HG03354 (cell line): Measurements from ENCODE around the gene AGXT.

Experiments
- ATAC-seq: cut with Tn5 transposase; IDR thresholded peaks from one replicate; pipeline ENCODE4 v1.9.1; 2021; ENCODE audit warnings: mild to moderate bottlenecking; ENCODE audit not compliant: unreplicated experiment, poor library complexity, severe bottlenecking

The AGXT gene

DNA sequence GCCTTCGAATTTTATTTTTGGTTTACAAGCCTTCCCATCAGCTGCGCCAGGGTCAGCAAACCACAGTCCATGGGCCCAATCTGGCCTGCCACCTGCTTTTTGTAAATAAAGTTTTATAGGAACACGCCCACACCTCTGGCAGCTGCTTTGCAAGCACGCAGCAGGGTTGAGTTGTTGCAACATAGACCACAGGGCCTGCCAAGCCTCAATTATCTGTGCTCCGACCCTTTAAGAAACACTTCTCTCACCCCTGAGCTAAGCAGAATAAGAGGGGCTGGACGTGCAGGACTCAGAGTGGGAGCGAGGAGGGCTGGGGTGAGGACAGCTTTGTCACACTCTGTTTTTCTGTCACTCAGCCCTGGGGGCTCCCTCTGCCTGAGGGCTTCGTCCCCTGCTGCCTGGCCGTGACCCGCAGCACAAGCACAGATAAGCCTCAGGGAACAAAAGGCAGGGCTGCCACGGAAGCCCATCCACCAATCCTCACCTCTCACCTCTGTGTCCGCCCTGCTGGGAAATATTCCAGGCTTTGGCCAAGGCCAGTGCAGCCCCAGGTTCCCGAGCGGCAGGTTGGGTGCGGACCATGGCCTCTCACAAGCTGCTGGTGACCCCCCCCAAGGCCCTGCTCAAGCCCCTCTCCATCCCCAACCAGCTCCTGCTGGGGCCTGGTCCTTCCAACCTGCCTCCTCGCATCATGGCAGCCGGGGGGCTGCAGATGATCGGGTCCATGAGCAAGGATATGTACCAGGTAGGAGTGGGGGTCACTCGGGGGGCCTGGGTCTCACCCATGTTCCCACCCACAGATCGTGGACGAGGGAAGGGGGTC is at the start of gene AGXT:
TSS of gene AGXT (plus strand) at position 539 of the 823 bp plus-strand sequence. CDS start at position 581, 42 bp downstream.
- no peak for ATAC-seq

DNA sequence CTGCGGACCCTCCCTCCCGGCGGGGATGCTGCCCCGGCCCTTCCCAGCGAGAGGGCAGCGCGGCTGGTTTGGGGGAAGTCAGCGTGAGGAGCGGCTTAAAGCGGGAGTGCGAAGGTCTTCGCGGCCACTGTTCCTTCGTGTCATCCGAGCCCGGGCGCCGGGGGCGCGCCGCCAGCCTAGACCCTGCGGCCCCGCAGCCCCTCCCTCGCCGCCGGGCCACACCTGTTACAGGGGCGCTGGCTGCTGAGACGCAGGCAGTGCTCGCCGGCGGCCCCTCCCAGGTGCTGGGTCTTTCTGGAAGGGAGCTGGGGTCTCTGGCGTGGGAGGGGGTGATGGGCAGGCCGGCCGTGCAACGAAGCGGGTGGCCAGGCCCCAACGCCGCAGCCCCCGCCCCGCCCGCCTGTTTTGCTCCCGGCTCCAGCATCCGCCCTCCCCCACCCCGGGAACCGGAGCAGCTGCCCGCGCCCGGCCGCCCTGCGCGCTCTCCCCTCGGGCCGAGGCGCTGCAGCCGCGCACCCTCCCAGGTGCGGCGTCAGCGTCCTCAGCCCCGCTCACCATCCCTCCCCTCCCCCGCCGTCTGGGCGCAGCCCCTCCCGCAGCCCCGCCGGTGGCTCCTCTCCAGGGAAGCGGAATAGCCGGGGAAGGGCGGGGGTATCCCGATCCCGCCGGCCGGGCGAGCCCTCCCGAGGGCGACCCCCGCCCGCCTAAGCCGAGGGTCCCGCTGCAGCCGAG is 49.3 kb upstream of the AGXT start:
- no peak for ATAC-seq

DNA sequence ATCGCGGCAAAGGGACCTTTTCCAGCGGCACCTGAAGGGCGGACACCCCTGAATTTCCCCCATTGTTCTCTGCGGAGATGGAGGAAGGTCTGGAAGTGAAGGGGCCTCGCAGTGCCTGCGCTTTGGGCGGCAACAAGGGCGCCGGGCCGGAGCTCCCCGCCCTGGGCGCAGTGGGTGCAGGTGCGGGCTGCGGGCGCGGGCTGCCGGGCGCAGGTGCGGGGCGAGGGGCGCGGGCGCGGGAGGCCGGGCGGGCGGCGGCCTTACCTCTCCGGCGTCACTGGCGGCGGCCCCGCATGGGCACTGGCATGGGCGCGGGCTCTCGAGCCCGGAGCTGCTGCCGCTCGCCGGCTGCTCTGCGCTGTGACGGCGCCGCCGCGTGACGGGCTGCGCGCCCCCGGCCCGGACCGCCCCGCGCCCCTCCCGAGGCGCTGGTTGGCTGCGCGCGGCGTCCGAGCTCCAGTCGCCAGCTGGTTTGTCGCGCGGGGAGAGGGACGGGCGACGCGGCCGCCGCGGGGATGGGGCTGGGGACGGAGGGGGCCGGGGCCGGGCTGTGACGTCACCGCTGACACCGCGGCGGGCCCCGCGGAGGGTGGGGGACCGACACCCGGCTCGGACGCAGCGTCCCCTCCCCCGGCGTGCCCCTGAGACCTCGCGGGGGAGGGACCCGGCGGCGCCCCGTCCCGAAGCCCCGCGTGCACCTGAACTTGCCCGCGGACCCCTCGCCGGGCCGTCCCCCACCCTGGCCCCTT is 48.6 kb upstream of the AGXT start, which contains the start of gene KIF1A:
TSS of gene KIF1A (minus strand) at position 362 of the 749 bp plus-strand sequence. CDS start 22,467 bp downstream, outside the sequence.
- no peak for ATAC-seq

DNA sequence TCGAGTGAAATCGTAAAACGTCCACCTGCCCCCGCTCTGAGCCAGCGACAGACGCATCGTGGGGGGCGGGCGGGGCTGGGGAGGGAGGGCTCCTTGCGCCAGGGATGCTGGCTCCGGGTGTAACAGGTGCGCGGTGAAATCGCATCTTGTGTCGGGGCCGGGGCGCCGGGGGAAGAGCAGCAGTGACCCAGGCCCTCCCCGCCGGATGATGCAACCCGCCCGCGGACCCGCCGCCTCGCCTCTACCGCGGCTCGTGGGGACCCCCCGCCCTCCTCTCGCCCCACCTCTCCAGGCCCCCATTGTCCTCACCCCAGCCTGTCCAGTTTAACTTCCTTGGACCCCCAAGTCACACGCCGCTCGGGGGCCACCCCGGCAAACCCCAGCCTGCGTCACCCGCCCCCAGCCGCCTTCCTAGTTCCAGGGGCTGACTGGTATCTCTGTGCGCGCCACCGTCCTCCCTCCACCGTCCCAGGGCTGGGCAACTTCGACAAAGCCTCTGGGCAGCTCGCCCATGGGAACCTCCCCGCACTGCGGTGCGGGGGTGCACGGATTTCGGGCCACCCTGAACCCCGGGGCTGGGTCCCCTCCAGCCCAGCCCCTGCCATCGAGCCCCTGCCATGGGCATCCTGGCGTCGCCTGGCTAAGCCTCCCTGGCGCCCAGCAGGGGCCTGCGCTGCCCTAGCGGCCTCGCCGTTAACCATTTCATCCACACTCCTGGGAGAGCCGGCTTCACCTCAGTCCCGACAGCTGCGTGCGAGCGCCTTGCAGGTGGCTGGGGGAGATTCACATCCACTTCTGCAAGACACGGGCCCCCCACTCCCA is 47.8 kb upstream of the AGXT start:
- no peak for ATAC-seq

DNA sequence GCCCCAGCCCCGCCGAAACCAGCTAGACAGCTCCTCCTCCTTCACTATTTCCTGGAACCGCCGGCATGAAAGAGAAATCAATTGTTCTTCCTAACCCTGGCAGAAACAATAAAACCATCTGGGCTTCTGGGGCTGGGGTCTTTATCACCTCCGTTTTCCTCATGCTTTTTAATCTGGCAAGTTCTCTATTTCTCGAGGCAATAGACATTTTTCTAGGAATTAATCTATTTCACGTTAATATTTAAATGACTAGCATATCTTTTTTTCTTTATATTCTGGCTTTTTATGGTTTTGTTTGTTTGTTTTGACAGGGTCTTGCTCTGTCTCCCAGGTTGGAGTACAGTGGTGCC is 47.2 kb upstream of the AGXT start:
- ATAC-seq, result no peak

DNA sequence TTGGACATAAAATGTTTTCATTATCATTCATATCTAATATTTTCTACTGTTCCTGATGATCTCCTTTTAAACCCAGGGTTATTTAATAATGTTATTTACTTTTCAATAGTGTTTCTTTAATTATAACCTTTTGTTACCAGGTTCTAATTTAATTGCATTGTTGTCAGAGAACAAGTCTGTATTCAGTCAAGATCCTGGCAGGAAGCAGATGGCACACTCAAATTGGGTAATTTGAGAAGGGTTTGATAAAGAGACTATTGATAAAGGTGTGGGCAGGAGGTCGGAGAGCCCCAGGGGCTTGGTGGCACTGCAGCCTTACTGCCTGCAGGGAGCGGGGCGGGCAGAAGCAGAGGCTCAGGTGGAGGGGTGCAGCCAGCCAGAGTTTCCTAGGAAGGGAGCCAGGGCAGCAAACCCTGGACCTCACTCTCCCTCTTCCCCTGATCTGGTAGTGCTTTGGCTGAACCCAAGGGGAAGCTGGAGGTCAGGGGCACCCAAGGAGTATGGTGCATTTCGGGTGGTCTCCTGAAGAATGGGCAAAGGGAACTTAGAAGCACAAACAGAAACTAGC is 46.3 kb upstream of the AGXT start:
- ATAC-seq, result no peak

DNA sequence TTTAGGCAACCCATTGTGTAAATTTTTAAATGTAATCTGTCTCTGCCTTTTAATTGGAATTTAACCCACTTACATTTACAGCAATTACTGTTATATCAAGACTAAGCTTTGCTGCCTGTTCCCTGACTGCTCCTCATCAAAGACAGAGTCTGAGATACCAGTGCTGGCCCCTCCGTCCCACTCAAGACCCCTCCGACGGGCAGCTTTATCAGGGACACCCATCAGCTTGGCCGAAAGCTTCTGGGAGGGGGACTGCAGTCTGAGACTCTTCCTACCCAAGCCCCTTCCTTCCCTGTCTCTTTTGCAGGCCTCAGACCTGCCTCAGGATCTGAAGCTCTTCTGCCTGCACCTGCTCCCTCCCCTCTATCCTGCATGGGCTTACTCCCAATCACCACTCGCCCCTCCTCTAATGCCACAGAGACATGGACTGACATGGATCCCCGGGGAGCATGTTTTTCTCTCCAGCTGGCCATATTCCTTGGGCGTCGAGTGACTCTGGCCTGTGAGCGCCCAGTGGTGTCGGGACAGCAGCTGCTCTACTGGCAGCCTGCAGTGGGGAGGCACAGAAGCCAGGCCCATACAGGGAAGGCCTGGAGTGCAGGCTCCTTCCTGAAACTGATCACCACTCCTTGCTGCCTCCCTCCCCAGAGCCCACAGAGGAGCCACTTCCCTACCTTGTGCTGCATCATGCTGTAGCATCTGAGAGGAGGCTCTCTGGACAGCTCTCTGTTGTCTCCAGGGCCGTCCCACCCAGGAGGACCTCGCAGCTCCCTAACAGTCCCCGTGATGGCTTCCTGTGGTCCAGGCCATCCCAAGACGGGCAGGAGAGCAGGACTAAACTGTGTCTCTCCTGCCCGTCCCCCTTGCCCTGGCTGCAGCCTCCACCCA is 44.9 kb upstream of the AGXT start:
- no peak for ATAC-seq

DNA sequence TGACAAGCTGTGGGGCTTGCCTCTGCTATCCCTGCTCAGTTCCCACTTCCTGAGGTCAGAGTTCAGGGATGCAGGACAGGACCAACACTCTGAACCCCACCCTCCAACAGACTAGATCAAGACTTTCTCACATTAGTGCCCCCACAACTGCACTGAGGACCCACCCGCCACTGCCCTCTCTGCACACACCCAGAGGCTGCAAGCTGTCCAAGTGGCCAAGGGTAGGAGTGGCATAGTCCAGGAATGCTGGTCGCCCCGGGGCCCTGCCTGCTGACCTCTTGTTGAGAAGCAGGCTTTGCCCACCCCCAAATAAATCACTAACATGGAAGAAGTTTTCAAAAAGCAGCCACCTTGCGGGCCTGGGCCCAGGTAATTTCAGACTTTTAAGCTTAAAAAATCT is 43.1 kb upstream of the AGXT start:
- no peak for ATAC-seq

DNA sequence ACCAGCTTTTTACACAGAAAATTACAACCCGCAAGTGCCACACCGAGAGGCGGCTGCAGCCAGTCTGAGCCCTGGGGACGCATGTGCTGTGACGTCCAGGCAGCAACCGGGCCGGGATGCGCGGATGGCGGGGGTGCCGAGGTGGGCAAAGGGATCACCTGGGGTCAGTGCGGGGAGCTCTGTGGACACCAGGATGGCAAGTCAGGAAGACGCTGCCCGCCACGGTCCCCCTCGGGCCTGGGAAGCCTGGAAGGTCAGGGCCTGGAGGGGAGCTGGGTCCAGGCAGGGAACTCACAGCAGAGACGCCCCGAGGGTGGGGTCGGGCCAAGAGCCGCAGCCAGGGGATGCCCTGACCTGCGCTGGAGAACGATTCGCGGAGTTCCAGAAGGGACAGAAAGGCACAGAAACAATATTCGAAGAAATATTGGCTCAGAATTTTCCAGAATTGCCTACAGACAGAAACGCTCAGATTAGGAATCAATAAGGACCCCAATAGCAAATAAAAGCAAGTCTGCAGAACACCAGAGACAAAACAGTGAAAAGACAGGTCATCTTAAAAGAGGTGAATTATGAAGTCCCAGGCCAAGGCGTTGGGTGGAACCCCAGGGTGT is 36.9 kb upstream of the AGXT start:
- no peak for ATAC-seq

DNA sequence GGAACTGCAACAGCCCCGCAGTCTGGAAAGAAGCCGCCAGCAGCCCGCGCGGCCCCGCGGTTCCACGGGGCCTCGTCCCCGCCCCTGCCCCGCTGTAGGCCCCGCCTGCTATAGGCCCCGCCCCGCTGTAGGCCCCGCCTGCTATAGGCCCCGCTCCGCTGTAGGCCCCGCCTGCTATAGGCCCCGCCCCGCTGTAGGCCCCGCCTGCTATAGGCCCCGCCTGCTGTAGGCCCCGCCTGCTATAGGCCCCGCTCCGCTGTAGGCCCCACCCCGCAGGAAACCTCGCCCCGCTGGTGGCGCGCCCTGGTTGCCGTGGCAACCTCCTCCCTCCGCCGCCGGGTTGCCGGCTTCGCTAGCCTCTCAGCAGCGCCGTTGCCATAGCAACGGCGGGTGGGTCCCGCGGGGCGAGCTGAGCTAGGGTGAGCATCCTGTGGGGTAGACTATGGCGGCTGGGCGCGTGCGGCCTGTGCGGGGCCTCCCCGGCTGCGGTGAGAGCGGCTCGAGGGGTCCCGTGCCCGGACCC is 36.4 kb upstream of the AGXT start:
- peak; percentile 92 for ATAC-seq

DNA sequence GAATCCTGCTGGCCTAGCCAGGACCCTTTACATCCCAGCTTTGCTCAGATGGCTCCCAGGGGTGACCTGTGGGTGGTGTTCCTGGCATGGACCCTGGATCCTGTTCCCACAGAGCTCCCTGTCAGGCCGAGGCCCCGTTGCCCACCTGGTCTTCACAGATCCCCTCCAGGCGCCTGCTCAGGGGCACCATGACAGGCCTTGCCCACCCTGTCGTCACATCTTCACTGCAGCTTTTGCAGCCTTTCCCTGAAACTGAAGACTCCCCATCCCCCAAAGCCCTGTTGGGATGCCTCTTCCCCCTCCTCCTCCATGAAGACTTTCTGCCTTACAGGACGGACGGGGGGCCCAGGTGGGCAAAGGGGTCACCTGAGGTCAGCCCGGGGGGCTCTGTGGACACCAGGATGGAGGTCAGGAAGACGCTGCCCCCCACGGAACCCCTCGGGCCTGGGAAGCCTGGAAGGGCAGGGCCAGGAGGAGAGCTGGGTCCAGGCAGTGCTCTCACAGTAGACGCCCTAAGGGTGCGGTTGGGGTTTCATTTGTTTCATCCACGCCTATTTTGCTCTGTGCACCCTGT is 35.6 kb upstream of the AGXT start:
- ATAC-seq, result no peak

DNA sequence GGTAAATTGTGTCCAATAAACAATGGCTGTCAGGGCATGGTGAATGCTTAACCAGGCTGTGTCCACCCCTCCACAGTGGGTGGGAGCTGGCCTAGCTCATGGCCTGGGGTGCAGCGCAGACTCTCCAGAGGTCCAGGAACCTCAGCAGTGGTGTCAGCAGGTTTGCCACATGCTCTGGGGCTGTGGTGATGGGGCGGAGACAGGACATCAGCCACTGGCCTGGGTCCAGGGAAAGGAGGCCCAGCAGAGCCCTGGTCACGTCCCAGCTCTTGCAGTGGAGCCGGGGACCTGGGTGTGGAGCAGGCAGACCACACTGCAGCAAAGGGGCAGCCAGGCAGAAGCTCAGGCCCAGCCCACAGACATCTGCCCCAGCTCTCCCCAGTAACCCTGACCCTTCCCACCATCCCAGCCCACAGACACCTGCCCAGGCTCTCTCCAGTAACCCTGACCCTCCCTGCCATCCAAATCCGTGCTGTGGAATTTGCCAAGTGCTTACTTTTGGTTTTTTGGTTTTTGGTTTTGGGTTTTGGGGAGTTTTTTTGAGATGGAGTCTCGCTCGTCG is 34.8 kb upstream of the AGXT start:
- ATAC-seq, result no peak

DNA sequence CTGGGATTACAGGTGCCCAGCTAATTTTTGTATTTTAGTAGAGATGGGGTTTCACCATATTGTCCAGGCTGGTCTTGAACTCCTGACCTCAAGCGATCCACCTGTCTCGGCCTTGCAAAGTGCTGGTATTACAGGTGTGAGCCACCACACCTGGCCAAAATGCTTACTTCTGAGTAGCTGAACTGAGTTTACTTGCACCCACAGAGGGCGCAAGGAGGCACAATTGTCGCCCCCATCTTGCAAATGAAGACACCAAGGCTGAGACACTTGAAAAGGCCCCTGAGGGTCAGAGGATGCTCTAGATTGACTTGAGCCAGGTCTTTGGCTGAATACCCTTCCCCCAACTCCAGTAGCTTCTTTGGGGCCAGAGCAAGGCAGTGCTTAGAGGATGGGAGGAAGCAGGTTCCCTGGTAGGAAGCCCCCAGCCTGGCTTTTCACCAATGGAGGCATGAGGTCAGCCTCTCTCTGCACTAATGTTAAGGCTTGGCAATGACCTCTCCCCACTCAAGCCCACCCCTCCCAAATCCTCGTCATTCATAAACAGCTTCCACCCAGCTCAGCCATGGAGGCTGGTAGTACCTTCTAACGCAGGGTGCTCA is 34.1 kb upstream of the AGXT start:
- no peak for ATAC-seq

DNA sequence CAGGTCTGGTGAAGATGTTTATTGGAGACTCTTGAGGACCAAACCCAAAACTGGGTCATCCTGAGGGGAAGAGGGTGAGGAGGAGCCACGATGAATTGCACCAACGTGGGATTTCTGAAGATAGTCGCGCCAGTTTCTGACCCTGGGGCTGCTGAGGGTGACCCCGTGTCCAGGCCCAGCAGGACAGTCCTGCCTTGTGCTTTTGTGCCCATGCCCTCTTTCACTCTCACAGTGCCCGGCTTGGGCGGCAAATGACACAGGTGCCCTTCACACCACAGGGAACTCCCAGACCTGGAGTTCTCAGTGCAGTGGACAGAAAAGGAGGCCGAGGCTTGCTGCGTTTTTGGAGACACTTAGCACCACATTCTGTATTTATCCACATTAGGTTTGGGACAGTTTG is 33.1 kb upstream of the AGXT start:
- no peak for ATAC-seq

DNA sequence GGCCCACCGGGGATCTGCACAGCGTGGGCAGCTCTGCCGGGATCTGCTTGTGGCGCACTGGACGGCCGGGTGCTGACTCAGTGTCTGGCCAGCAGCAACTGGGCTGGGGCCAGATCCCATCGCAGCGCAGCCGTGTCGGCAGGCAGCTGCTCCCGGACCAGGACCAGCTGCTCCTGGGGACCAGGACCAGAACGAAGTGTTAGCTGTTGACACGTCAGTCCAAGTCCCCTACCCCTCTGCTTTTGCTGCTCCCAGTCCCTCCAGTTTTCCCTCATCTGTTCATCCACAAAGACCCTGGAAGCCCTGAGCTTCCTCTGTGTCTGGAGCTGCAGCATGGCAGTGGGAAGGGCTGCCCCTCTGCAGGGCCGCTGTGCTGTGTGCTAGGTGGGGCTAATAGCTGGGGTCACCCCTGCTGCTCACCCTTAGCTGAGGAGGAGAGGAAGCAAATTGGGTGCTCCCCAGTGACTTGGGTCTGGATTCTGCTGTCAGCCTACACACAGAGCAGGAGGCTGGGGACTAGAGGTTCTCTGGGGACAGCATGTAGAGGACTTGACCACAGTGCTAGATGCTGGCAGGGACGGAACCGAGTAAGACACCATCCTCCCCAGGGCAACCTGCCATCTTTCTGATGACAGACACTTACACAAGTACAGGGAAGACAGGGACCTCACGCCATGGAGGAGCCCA is 31.7 kb upstream of the AGXT start:
- no peak for ATAC-seq

DNA sequence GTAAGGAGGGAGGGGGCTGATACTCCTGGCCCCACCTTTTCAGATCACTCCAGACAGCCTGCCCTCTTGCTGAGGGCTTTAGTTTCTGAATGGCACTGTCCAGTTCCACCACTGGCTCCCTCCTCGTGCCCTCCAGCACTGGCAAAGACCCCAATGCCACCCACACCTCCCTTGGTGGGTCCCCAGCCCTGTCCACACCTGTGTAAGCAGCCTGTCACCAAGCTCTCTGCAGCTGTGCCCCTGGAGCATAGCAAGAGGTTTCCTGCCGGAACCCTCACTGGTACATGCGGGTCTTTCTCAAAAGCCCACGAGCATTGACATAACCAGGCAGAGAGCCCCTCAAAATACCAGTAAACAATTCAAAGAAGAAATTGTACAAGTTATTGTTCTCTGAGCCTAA is 31.0 kb upstream of the AGXT start:
- ATAC-seq, result no peak
